ENCODE measurements around the gene MESD.

GRCh38 chr15:80982205-80982604 is 7.4 kb downstream of the MESD start:
- TF ChIP-seq POLR2A (IDR thresholded peaks at IDR 0.05; ENCODE audit: low read depth, low read length), result no peak
- TF ChIP-seq POLR2AphosphoS5 (IDR thresholded peaks at IDR 0.05; ENCODE audit: low read depth, low read length), result no peak
- TF ChIP-seq TAF1 (IDR thresholded peaks at IDR 0.05; ENCODE audit: low read depth, low read length), result no peak

All from GM12891 (cell line).